ENCODE results near the gene SF3B5. TPM values are rescaled to one million over a fixed set of nuclear protein-coding genes. Genes with fewer than 3 reads are reported as not detected.
A peak's percentile ranks its signal among the peaks of the same experiment; 100 is the strongest.
"Not testable (repeated sequence)": the region's sequence is repeated elsewhere in the genome, so short reads cannot be mapped to it uniquely, and the experiment has no call there.

Gene SF3B5
- total RNA-seq, 2 experiments from 2014 or later, result 162 to 171 TPM

- H3K4me1 Mint-ChIP-seq (ENCODE audit: low read depth), result peaks cover 40% of the 10 kb centered on the region
- peak overlapping the region; percentile 82 for H3K4me3 Mint-ChIP-seq
- intact Hi-C loops (cut with micrococcal nuclease), result loop anchor here (5.0 to 10.0 kb wide), 2 partner anchors 496 to 1118 kb away; partner anchors contain the start of gene HIVEP2
- no peaks in the 10 kb centered on the region for H3K36me3 Mint-ChIP-seq
- POLR2A ChIA-PET, result interaction anchor here (1.4 to 3.0 kb wide), 7 partner anchors 8 to 613 kb away, joined by 3 to 15 read pairs (median 6); partner anchors contain the start of genes ADAT2, PEX3, PLAGL1 and SF3B5
- peak overlapping the region; percentile 67 for H3K27ac Mint-ChIP-seq
- no peaks in the 10 kb centered on the region for H3K27me3 Mint-ChIP-seq
- CTCF ChIA-PET, result interaction anchor here (0.6 to 2.3 kb wide), 7 partner anchors 8 to 280 kb away, joined by 3 to 10 read pairs (median 3); no protein-coding TSS in a partner anchor
- no peaks in the 10 kb centered on the region for H3K9me3 Mint-ChIP-seq
- no peak for DNase-seq
These were observed 32.1 kb downstream of the SF3B5 start for GRCh38 chr6:144063246-144063743.

DNA sequence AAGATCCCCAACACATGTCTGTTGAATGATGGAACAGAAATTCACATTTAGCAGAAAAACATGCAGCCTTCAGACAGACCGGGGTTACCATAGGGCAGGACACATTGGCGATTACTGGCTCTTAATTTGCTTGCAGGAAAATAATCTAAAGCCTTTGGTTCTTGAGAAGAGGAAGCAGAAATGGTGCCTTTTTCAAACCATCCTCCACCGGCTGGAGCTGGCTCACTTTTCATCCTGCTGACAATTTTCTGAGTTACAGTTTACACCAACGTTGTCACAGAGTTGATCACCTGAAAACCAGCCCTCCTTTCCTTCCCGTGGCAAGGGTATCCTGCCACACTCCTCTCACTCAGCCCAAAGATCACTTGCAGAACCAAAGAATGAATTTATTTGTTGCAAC, 32.6 kb downstream of the SF3B5 start:
- peak overlapping the region; percentile 3 for H3K27ac Mint-ChIP-seq
- no peaks in the 10 kb centered on the region for H3K9me3 Mint-ChIP-seq
- peak overlapping the region; percentile 82 for H3K4me3 Mint-ChIP-seq
- ChIA-PET CTCF (interaction anchor here (0.6 to 1.0 kb wide), 2 partner anchors 89 to 303 kb away, joined by 3 read pairs; no protein-coding TSS in a partner anchor), POLR2A (interaction anchor here (1.4 to 3.0 kb wide), 4 partner anchors 7 to 88 kb away, joined by 3 to 15 read pairs (median 8); partner anchors contain the start of genes PLAGL1 and STX11)
- H3K27me3 Mint-ChIP-seq, result no peaks in the 10 kb centered on the region
- peaks cover 37% of the 10 kb centered on the region for H3K4me1 Mint-ChIP-seq (ENCODE audit: low read depth)
- DNase-seq, result no peak
- intact Hi-C loops (cut with micrococcal nuclease), result loop anchor here (5.0 to 10.0 kb wide), 2 partner anchors 495 to 1118 kb away; partner anchors contain the start of gene HIVEP2
- H3K36me3 Mint-ChIP-seq, result no peaks in the 10 kb centered on the region

DNA sequence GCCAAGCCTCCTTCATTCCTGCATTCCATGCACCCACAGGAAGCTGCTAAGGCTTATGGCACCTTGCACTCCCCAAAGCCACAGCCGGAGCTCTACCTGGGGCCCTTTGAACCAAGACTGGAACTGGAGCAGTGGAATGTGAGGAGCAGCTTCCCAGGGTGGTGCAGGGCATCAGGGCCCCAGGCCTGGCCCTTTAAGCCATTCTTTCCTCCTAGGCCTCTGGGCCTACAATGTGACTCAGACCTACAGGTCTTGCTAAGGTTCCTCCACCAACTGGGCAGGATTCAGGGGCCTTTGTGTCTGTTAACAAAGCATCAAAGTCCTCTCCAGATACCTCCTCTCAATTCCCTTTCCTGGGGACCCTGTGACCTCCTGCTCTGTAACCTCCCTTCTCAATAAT, 36.2 kb downstream of the SF3B5 start:
- Mint-ChIP-seq H3K36me3 (no peaks in the 10 kb centered on the region), H3K4me3 (no peak overlapping the region), H3K27ac (no peak overlapping the region), H3K4me1 (ENCODE audit: low read depth) (peaks cover 33% of the 10 kb centered on the region), H3K27me3 (no peaks in the 10 kb centered on the region), H3K9me3 (no peaks in the 10 kb centered on the region)
- ChIA-PET POLR2A (no interaction called here), CTCF (interaction anchor here (1.0 kb wide), 1 partner anchor 46 kb away, joined by 3 read pairs; no protein-coding TSS in a partner anchor)
- no peak for DNase-seq
- intact Hi-C loops (cut with micrococcal nuclease), result no loop called here

- H3K4me1 Mint-ChIP-seq (ENCODE audit: low read depth), result peaks cover 27% of the 10 kb centered on the region
- peak overlapping the region; percentile 69 for H3K4me3 Mint-ChIP-seq
- H3K27ac Mint-ChIP-seq, result peak overlapping the region; percentile 90
- no peaks in the 10 kb centered on the region for H3K27me3 Mint-ChIP-seq
- intact Hi-C loops (cut with micrococcal nuclease), result loop anchor here (1.0 to 2.0 kb wide), 3 partner anchors 9 to 40 kb away; partner anchors contain the start of gene SF3B5
- ChIA-PET POLR2A (interaction anchor here (1.5 to 2.8 kb wide), 4 partner anchors 8 to 40 kb away, joined by 7 to 15 read pairs (median 12); partner anchors contain the start of gene SF3B5), CTCF (interaction anchor here (0.6 to 1.9 kb wide), 5 partner anchors 9 to 488 kb away, joined by 3 to 10 read pairs (median 3); no protein-coding TSS in a partner anchor)
- H3K36me3 Mint-ChIP-seq, result no peaks in the 10 kb centered on the region
- H3K9me3 Mint-ChIP-seq, result no peaks in the 10 kb centered on the region
- DNase-seq, result peak; percentile 68
These were observed 40.0 kb downstream of the SF3B5 start for GRCh38 chr6:144055121-144055931.

DNA sequence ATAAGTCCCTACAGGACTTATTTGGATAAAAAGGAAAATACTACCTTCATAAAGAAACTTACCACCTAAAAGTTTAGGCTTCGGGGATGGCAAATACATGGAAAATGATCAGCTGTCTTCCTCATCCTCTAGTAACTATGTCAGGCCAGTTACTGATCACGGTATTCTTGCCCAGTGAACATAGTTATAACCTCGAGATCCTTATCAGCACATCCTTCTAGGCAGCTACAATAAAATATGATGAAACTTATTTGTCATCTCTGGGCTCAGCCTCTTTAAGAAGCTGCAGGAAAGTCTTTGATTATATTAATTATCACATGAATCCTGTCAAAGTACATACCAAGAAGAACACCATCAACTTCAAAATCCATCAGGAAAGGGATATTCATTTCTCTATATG, 41.8 kb downstream of the SF3B5 start:
- no peak for DNase-seq
- Mint-ChIP-seq H3K9me3 (no peaks in the 10 kb centered on the region), H3K4me1 (ENCODE audit: low read depth) (peaks cover 27% of the 10 kb centered on the region), H3K27ac (no peak overlapping the region), H3K27me3 (peaks cover 2% of the 10 kb centered on the region), H3K36me3 (no peaks in the 10 kb centered on the region), H3K4me3 (no peak overlapping the region)
- intact Hi-C loops (cut with micrococcal nuclease), result no loop called here
- ChIA-PET CTCF (no interaction called here), POLR2A (no interaction called here)

- H3K27ac Mint-ChIP-seq, result no peak overlapping the region
- POLR2A ChIA-PET, result no interaction called here
- CTCF ChIA-PET, result no interaction called here
- H3K4me1 Mint-ChIP-seq (ENCODE audit: low read depth), result peaks cover 27% of the 10 kb centered on the region
- no peaks in the 10 kb centered on the region for H3K36me3 Mint-ChIP-seq
- no peak overlapping the region for H3K4me3 Mint-ChIP-seq
- intact Hi-C loops (cut with micrococcal nuclease), result no loop called here
- no peaks in the 10 kb centered on the region for H3K9me3 Mint-ChIP-seq
- peaks cover 2% of the 10 kb centered on the region for H3K27me3 Mint-ChIP-seq
- DNase-seq, result no peak
These were observed 42.9 kb downstream of the SF3B5 start for GRCh38 chr6:144052488-144052887.

GRCh38 chr6:144049386-144049785, 46.0 kb downstream of the SF3B5 start:
- H3K27ac Mint-ChIP-seq, result no peak overlapping the region
- H3K36me3 Mint-ChIP-seq, result peaks cover 1% of the 10 kb centered on the region
- no peak for DNase-seq
- no peak overlapping the region for H3K4me3 Mint-ChIP-seq
- intact Hi-C loops (cut with micrococcal nuclease), result no loop called here
- CTCF ChIA-PET, result no interaction called here
- H3K9me3 Mint-ChIP-seq, result no peaks in the 10 kb centered on the region
- peaks cover 2% of the 10 kb centered on the region for H3K27me3 Mint-ChIP-seq
- H3K4me1 Mint-ChIP-seq (ENCODE audit: low read depth), result peaks cover 9% of the 10 kb centered on the region
- POLR2A ChIA-PET, result no interaction called here

- H3K4me1 Mint-ChIP-seq (ENCODE audit: low read depth), result no peaks in the 10 kb centered on the region
- peaks cover 2% of the 10 kb centered on the region for H3K27me3 Mint-ChIP-seq
- H3K9me3 Mint-ChIP-seq, result no peaks in the 10 kb centered on the region
- peaks cover 1% of the 10 kb centered on the region for H3K36me3 Mint-ChIP-seq
- POLR2A ChIA-PET, result no interaction called here
- no peak overlapping the region for H3K4me3 Mint-ChIP-seq
- intact Hi-C loops (cut with micrococcal nuclease), result no loop called here
- H3K27ac Mint-ChIP-seq, result no peak overlapping the region
- DNase-seq, result no peak
- CTCF ChIA-PET, result interaction anchor here (0.8 kb wide), 1 partner anchor 104 kb away, joined by 3 read pairs; no protein-coding TSS in a partner anchor
These were observed 47.7 kb downstream of the SF3B5 start for GRCh38 chr6:144047688-144048087.

GRCh38 chr6:144046672-144047071, 48.7 kb downstream of the SF3B5 start:
- H3K9me3 Mint-ChIP-seq; intact Hi-C loops (cut with micrococcal nuclease); H3K4me1 Mint-ChIP-seq (ENCODE audit: low read depth); H3K27ac Mint-ChIP-seq; POLR2A ChIA-PET; H3K4me3 Mint-ChIP-seq; H3K36me3 Mint-ChIP-seq; DNase-seq; H3K27me3 Mint-ChIP-seq: not testable (repeated sequence)
- CTCF ChIA-PET, result interaction anchor here (1.3 kb wide), 1 partner anchor 107 kb away, joined by 4 read pairs; no protein-coding TSS in a partner anchor

DNA sequence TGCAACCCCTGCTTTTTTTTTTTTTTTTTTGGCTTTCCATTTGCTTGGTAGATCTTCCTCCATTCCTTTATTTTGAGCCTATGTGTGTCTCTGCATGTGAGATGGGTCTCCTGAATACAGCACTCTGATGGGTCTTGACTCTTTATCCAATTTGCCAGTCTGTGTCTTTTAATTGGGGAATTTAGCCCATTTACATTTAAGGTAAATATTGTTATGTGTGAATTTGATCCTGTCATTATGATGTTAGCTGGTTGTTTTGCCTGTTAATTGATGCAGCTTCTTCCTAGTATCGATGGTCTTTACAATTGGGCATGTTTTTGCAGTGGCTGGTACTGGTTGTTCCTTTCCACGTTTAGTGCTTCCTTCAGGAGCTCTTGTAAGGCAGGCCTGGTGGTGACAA, 50.4 kb downstream of the SF3B5 start:
- intact Hi-C loops (cut with micrococcal nuclease); H3K4me1 Mint-ChIP-seq (ENCODE audit: low read depth); H3K27ac Mint-ChIP-seq; DNase-seq; H3K4me3 Mint-ChIP-seq; H3K27me3 Mint-ChIP-seq; CTCF ChIA-PET; POLR2A ChIA-PET; H3K36me3 Mint-ChIP-seq; H3K9me3 Mint-ChIP-seq: not testable (repeated sequence)

All from activated CD4-positive, alpha-beta memory T cell treated with anti-CD3 and anti-CD28 coated beads for 36 hours (primary cell).